ENCODE measurements around the gene PDE8B.

PDE8B gene

DNA sequence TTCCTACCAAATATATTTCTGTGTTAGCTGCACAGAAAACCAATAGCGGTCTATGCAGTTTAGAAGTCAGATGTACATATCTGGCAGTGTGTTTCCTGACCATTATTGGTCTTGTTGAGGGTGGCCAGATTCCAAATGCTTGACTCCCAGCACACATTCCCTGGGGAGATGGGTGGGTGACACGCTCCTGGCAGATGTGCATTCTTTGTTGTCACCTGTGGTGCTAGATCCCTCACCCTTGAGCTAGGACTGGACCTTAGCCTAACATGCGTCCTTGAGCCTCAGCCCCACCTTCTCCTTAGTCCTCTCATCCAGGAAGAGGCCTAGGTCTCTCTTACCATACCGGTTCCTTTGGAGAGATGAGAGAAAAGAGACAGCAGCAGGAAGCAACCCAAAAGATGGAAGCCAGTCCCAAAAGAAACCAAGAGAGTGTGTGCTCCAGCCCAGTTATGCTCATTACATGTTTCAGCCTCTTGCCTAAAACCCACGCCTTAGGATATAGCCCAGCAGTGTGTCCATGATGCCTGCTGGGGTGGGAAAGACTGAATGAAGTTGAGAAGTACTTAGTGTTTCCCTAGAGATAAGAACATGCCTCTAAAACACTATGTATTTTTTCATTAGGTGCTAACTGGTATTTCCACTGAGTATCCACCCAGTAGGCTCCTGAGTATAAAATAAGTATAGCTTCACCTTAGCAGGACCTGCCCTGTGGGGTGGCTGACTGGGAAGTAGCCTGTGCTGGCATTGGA is 116.7 kb downstream of the PDE8B start:
- no peak for DNase-seq

DNA sequence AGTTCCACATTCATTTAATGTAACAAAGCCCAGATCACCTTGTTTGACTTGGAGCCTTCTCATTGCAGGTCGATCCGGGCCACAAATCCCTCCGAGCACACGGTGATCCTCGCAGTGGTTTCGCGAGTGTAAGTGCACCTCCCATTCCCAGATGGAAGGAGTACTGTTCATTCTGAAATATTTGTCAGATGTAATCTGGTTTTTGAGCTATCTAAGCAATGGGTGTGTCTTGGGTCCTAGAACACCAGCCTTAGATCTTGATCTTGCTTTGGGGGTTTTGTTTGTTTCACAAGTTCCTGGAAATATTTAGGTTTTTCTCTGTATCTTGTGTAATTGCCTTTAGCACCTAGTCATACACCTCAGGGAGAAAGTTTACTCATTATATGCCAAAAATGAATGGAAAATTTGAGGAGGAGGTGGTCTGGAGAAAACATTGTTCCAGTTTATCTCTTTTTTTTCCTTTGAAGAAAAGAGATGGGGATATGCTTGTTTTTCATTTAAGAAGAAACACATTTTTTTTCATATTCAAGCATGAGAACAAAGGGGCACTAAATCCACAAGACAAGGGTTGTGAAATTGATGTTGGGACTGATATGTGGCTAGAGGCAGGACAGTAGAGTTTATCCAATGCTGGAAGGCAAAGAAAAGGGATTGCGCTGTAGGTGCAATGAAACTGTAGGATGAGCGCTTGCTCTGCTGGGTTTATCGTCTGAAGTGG is 118.6 kb downstream of the PDE8B start:
- DNase-seq = no peak

DNA sequence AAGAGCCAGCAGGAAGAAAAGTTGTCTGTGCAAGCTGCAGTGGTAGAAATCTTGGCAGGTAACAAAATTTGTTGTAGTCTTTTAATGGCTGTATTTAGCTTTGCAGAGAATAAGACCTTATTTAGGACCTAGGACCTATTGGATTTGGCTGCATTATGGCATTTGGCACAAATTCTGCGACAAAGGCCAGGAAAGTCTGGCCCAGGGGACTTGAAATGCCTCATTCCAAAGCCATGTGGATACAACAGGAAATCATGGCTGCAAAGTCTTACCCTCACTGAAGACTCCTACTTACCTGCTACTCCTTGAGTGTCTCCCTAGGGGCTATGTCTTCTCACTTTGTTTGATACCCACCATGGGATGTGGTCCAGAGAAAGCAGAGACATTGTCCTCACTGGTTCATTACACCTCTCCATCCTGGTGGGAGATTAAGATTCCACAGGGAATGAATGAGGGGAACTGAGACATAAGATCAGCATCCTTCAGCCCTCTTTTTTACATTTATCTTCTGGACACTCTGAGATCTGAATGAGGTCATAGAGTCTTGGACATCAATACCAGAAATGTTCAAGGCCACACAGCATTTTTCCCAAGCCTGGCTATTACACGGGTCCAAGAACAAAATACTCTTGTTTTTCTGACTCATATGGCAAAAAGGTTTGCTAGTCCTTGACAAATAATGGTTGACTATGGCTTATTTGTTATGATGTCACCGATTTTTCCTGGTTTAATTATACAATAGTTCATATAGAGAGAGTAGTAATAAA is 119.4 kb downstream of the PDE8B start:
- no peak for DNase-seq

- no peak for DNase-seq
Observed at GRCh38 chr5:77333036-77333435, 122.6 kb downstream of the PDE8B start.

- DNase-seq = no peak
Observed at GRCh38 chr5:77333451-77334123, 123.1 kb downstream of the PDE8B start.

- DNase-seq = no peak
Observed at GRCh38 chr5:77337246-77337645, 126.8 kb downstream of the PDE8B start.

DNA sequence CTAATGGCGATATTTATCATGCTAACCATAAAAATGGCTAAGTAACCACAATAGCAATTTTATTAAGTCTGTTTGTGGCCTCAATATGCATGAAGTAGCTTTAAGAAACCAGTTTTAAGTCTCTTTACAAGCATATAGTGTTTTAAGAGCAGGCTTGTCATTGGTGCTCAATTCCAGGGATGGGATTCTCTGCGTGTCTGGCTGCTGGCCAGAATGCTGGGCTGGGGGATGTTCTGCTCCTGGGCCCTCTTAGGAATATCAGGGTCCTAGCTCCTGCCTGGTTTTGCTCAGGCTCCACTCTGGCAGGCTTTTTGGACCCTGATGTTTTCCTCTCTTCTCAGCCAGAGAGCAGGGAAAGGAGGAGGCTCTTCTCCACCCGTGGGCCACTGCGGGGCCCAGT is 127.2 kb downstream of the PDE8B start:
- DNase-seq = no peak

DNA sequence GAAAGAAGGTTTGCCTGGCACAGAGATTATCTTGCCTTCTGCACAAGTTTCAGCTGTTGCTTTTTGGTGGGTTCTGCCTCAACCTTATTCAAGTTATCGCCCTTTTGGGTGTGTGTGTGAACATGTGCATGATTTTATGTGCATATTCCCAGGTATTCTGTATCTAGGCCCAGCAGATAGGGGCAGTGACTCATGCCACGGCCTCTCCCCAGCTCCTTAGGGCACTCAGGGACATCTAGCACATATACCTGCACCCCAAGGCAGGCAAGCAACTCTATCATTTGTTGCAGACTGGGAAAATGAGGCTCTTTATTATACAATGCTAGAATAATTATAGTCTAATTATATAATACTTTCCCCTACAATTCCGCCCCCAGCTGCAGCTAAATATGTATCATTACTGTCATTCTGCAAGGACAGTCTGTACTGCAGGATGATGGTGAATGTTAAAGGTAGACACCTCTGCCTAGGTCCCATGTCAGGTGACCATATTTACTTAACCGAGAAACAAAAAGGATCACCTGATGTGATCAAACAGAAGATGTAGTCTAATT is 128.9 kb downstream of the PDE8B start:
- no peak for DNase-seq

- DNase-seq = no peak
Observed at GRCh38 chr5:77343165-77343564, 132.7 kb downstream of the PDE8B start.

- DNase-seq = no peak
Observed at GRCh38 chr5:77347435-77348098, 137.1 kb downstream of the PDE8B start.

DNA sequence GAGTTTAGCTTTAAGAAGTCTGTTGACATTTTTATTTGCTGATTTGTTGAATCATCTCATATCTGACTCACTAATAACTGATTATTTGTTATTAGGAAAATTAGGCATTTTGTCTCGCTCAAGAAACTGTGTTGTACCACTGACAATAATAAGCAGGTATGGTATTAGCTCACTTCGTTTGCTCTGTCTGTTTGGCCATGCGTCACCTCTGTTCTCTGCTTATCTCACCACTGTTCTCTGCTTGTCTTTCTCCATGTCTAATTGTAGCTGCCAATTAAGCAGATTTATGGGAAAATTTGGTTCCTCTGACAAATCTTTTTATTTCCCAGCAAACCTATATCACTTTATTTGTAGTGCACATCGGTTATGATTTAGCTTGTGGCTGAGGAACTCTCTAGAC is 142.8 kb downstream of the PDE8B start:
- no peak for DNase-seq

- DNase-seq = no peak
Observed at GRCh38 chr5:77354454-77354853, 144.0 kb downstream of the PDE8B start.

DNA sequence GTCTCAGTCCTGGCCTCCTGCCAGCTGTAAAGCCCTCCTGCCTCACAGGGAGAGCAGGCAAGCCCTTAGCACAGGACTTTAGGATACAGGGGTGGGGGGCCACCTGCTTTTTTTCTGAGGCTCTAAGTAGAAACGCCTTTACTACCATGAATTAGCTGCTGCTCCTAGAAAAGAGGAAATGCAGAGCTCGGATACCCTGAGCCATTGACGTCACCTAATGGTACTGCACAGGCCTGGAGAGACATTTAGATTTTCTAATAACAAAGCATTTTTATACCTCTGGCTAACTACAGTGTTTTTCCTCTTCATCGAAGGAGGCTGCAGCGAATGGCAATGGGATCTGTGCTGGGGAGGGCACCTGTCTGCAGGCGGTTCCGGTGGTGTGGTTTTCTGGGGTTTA is 144.6 kb downstream of the PDE8B start:
- DNase-seq = no peak

DNA sequence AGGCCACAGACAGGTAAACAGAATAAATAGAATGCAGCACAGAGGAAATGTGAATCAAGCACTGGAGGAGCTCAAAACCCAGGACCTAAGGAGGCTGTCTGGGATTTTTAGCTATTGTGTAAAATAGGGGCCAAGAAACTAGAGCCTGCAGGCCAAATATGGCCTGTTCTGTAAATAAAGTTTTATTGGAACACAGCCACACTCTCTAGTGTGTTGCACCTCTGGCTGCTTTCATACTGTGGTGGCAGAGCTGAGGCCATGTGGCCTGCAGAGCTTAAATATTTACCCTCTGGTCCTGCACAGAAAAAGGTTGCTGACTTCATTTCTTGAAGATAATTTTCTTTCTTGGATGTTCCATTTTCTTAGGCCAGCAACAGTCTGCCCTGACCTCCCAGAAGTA is 145.3 kb downstream of the PDE8B start:
- DNase-seq = no peak

GRCh38 chr5:77356740-77357139 is 146.3 kb downstream of the PDE8B start:
- DNase-seq = no peak

- no peak for DNase-seq
Observed at GRCh38 chr5:77358255-77359205, 148.1 kb downstream of the PDE8B start.

- DNase-seq = no peak
Observed at GRCh38 chr5:77359231-77359630, 148.8 kb downstream of the PDE8B start.

GRCh38 chr5:77360381-77360780 is 149.9 kb downstream of the PDE8B start:
- DNase-seq = no peak

- DNase-seq = no peak
Observed at GRCh38 chr5:77360973-77361372, 150.5 kb downstream of the PDE8B start.

- no peak for DNase-seq
Observed at GRCh38 chr5:77366717-77367500, 156.4 kb downstream of the PDE8B start.
